GM19025 (cell line): ENCODE measurements around the gene NTN4.
"Not testable (repeated sequence)": the region's sequence is repeated elsewhere in the genome, so short reads cannot be mapped to it uniquely, and the experiment has no call there.

Experiments used
- ATAC-seq: cut with Tn5 transposase; IDR thresholded peaks from one replicate; pipeline ENCODE4 v1.9.1; 2021; ENCODE audit warnings: mild to moderate bottlenecking, low read depth, moderate library complexity; ENCODE audit not compliant: unreplicated experiment

NTN4 gene

GRCh38 chr12:95790033-95790916 is at the start of gene NTN4:
Gene NTN4 (minus strand): TSS chr12:95790764. CDS start chr12:95790309, 455 bp downstream.
- peak; percentile 76 for ATAC-seq

DNA sequence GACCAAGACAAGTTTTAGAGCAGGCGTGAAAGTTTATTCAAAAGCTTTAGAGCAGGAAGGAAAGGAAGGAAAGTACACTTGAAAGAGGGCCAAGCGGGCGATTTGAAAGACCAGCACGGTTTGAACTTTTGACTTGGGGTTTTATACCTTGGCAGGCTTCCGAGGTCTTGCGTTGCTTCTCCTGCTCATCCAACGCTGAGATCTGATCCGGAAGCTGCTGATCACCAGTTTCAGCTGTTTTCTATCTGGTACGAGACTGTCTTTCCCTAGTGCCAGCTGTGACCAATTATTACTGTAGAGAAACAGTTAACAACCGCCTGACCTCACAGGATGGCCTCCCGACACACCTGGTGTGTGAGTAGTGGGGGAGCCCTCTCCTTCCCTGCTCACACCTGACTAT is 47.6 kb upstream of the NTN4 start:
- no peak for ATAC-seq

GRCh38 chr12:95837240-95838038 is 46.9 kb upstream of the NTN4 start:
- no peak for ATAC-seq

DNA sequence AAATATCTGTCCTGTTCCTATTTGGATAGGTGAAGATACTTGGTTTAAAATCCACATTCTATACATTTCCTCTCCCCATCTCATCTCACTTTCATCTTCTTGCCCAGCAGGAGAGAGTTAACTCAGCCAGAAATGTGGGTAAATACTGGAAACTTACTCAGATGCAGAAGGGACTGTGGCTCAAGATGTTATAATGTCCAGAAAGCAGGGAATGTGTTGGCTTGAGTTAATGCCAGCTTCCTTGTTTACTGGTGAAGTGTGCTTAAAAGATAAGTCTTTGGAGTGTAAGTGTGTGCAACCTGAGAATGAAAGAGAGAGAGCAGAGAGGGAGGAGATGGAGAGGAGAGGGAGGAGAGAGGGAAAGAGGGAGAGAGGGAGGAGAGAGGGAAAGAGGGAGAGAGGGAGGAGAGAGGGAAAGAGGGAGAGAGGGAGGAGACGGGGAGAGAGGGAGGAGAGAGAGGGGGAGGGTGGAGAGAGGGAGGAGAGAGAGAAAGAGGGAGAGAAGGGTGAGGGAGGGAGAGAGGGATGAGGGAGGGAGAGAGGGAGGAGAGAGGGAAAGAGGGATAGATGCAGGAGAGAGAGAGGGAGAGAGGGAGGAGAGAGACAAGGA is 46.2 kb upstream of the NTN4 start:
- ATAC-seq: no peak

DNA sequence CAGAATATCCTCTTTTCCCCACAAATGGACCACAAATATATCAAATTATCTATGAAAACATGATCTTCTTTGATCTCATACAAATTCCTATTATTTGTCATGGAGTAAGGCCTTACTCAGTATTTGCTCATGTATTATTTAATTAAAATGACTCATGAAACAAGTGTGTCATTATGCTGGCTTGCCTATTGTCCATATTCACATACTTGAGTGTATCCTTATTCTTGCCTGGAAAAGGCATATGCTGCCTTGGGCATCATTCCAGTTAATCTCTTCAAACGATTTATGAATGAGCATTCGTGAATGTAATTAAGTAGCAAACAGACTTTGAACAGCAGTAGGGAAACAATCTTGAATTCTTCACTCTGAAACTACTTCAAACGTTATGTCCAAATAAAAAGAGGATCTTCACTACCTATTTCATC is 45.6 kb upstream of the NTN4 start:
- ATAC-seq: no peak

GRCh38 chr12:95834572-95834971 is 44.0 kb upstream of the NTN4 start:
- ATAC-seq: no peak

GRCh38 chr12:95830335-95831089 is 39.9 kb upstream of the NTN4 start:
- no peak for ATAC-seq

- no peak for ATAC-seq
These were observed 38.8 kb upstream of the NTN4 start for GRCh38 chr12:95829395-95829794.

- ATAC-seq: no peak
These were observed 29.6 kb upstream of the NTN4 start for GRCh38 chr12:95820096-95820703.

- ATAC-seq: no peak
These were observed 25.2 kb upstream of the NTN4 start for GRCh38 chr12:95815632-95816212.

GRCh38 chr12:95812155-95812554 is 21.6 kb upstream of the NTN4 start:
- not testable (repeated sequence) for ATAC-seq

DNA sequence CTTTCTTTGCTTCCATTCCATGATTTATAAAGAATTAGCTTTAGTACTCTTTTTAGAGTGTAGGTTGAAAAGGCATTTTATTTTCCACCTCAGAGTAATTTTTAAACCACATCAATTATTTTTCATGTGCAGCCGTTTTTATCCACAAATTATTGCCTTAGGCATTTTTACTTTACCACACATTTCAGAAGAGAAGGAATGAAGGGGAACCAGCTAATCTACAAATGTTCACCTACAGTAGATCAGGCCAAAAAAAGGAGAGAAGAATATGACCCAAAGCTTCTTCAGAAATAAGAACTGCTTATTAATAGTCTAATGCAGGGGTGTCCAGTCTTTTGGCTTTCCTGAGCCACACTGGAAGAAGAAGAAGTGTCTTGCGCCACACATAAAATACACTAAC is 19.8 kb upstream of the NTN4 start:
- no peak for ATAC-seq

GRCh38 chr12:95809000-95809680 is 18.6 kb upstream of the NTN4 start:
- no peak for ATAC-seq

- no peak for ATAC-seq
These were observed 17.6 kb upstream of the NTN4 start for GRCh38 chr12:95808146-95808545.

GRCh38 chr12:95805864-95806671 is 15.5 kb upstream of the NTN4 start:
- ATAC-seq: no peak

GRCh38 chr12:95804291-95804690 is 13.7 kb upstream of the NTN4 start:
- no peak for ATAC-seq

- no peak for ATAC-seq
These were observed 13.3 kb upstream of the NTN4 start for GRCh38 chr12:95803817-95804216.
